HG03060 (cell line): ENCODE results near the gene SGPP2.
"Not testable (repeated sequence)": the region's sequence is repeated elsewhere in the genome, so short reads cannot be mapped to it uniquely, and the experiment has no call there.

ENCODE experiments used
- ATAC-seq: cut with Tn5 transposase; IDR thresholded peaks from one replicate; pipeline ENCODE4 v1.9.1; 2021; ENCODE audit warnings: low read depth, moderate number of reproducible peaks; ENCODE audit not compliant: unreplicated experiment

The SGPP2 gene

DNA sequence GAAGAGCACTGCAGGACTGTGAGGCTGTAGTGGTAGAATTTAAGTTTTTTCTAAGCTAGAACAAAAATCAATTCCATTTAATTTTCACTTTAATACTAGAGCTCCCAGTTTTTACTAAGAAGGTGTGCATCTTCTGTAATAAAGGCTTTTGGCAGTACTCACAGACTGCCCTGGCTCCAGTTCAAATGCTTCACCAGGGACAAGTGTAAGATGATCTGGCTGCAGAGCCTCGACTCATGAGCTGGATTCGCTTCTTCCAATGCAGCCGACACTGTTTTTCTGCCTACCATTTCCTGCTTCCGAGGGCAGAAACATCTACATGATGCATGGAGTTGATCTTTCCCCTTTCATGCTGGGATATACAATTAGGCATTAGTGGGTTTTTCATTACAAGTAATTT is 144.5 kb downstream of the SGPP2 start:
- no peak for ATAC-seq

GRCh38 chr2:222569826-222570225 is 145.5 kb downstream of the SGPP2 start:
- no peak for ATAC-seq

DNA sequence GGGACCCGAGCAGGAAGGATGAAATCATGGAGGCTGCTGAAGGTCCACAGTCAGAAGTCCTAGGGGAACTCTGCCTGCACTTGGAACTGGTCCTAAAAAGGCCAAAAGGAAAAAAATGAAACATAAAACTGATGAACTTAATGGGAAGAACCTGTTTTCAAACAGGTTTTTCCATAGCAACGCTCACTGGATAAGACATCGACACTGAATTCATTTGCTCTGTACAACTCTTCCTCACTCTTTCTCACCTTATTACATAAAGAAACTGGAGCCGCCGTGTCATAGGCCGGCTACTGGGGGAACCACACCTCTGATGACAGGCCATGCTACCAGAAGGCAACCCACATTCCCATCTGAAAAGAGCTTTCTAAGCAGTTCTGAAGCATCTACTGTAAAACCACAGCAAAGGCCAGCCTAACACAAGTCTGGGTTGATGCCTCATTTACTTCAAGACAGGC is 147.9 kb downstream of the SGPP2 start:
- ATAC-seq = no peak

GRCh38 chr2:222572751-222573174 is 148.4 kb downstream of the SGPP2 start:
- no peak for ATAC-seq

DNA sequence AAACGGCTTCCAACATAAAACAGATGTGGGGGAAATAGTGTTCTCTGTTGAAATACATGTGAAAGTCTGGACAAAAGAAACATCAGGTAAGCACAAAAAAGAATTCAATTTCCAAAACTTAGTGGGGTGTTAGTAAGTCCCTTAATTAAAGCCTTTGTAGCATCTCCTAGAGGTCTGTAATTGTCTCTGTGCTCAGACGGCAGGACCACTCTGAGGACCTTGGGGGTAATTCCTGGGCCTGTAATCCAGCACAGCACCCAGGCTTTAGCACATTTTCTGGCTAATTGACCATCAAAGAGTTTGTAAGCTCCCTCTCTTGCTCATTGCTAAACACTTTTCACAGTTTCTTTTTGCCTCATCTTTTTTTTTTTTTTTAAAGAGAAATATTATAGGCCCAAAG is 151.3 kb downstream of the SGPP2 start:
- no peak for ATAC-seq

DNA sequence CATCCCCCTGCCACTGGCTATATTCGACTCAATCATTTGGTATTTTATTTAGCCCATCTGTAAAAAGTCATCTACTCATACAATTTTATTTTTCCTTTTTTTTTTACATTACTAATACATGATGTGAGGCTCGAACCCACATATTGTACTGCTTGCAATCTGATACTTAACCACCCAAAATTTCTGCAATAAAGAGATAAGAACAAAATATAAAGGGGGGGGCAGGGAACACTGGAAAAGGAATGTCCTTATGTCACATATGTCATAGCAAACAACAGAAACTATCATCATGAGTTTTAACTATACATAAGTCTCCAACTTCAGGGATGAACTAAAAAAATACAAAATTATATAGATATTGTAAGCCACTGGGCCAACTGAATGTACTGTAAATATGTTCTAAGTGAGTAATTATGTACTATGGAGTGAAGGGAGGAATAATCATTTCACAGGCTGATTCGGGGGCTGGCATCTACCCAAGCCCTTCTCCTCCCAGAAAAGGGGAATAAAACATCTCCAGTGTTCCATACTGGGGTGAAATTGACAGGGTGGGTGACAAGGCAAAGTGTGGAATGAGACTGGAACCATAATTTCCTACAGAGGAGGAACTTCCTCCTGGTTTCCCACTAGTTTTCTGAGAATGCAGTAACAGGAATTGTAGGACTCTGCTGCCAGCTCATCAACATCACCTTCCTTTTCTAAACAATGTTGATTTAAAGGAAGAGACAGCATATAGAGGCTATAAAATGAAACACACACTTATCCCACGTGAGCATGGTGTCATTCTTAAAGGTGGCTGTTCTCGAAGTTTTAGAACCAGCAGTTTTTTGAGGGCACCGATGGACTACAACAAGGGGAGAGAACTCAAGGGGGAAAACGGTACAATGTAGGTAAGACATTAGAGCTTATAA is 152.1 kb downstream of the SGPP2 start:
- ATAC-seq = no peak

- no peak for ATAC-seq
Measured at GRCh38 chr2:222577341-222577740, 153.0 kb downstream of the SGPP2 start.

DNA sequence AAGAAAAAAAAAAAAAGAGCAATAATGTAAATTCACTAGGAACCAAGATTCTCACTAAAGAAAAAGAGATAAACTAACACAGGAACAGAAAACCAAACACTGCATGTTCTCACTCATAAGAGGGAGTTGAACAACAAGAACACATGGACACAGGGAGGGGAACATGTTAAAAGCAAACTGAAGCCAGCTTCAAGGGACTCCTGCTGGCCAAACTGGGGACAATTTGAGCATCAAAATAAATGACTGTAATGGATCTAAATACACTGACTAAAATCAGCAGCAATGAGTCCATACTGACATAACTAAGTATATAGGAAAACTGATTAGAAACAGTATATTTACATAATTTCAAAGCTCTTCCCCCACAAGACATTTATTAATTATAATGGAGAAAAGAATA is 158.6 kb downstream of the SGPP2 start:
- ATAC-seq = peak; percentile 47

GRCh38 chr2:222584589-222584988 is 160.2 kb downstream of the SGPP2 start:
- not testable (repeated sequence) for ATAC-seq

GRCh38 chr2:222591661-222592060 is 167.3 kb downstream of the SGPP2 start:
- no peak for ATAC-seq

DNA sequence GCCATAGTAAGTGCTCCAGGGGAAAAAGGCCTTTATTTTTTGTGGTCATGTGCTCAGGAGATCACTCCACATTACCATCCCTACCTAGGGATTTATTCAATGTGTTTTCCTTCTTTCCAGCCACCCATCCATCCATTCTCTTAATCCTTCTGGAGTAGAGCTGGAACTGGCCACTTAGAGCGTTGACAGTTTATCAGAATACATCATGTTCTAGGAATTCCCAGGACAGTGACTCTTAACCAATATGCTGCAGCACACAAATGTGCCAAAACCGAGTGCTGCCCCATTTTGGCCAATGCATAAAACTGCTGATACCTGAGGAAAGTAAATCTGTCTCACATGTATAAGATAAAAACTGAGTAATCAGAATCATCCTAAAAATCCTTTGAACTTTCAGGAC is 167.8 kb downstream of the SGPP2 start:
- no peak for ATAC-seq

DNA sequence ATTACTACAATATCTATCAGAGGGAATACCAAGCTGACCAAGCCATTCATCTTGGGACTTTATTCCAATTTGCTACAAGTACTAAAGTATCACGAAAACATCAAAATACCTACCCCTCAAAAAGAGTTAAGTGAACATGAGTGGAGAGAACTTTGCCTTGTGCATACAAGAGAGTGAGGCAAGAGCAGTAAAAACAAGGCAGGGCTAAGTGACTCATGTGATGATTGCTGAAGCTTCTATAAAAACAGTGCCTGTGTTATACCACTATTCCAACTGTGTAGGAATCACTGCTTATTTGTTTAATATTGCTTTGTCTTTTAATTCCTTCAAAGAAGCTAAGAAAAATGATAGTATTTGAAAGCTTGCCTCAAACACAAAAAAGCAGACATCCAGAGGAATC is 170.3 kb downstream of the SGPP2 start:
- ATAC-seq = no peak

DNA sequence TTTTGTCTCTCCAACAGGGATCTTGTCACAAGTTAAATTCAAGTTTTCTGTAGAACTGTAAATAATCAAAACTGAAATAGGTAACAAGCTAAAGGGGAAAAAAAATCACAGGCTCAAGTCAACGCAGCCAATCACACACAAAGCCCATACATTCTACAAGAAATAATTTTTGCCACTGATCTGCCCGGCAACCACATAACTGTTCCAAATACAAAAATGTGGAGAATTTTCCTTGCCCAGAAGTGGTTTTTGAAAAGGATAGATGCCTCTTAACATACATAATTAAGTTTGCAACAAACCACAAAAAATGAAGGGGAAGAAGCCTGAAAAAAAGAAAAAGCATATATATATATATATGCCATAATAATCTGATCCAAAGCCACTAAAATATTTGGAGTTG is 171.2 kb downstream of the SGPP2 start:
- ATAC-seq = no peak

- no peak for ATAC-seq
Measured at GRCh38 chr2:222598611-222599010, 174.3 kb downstream of the SGPP2 start.

GRCh38 chr2:222603501-222603900 is 179.2 kb downstream of the SGPP2 start:
- ATAC-seq = no peak

DNA sequence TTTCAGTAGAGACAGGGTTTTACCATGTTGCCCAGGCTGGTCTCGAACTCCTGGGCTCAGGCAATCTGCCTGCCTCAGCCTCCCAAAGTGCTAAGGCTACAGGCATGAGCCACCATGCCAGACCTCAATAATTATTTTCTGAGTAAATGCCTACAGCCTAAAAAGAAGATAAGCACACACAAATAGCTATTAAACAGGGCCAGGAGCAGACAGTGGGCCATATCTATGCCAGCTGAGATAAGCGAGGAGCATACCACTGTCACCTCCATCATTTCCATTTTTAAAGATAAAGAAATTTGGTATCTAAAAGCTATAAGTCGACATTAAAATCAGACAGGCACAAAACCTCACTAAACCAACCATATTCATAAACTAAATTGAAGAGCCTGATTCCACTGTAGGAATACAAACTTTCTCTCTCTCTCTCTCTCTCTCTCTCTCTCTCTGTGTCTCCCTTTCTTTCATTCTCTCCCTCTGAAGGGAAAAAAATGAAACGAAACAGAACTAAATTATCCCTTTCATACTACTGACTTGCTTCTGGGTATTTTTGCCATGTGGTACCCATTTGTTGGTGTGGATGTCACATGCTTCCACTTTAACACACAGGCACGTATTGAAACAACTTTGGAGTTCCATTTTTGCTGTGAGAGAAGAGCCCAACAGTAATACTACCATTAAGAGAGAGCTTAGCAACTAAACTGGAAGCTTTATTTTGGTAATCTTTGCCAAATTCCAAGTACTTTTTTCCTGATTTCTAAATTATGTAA is 180.6 kb downstream of the SGPP2 start:
- no peak for ATAC-seq

- no peak for ATAC-seq
Measured at GRCh38 chr2:222606306-222606705, 182.0 kb downstream of the SGPP2 start.

DNA sequence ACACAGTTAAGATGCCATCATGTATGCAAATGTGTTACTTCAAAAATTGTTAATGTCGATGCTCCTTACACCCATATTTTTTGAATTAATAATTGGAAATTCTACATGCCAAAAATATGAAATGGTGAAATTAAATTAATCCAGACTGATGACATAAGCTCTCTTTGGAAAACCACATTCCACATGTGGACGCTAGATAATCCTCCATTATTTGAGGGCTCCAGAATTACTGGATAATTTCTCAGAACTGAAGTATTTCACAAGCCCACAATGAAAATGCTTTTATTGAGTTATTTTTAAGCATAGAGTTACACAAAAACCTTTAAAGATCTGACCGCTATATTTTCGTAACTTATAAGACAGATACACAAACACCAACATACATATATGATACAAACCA is 183.7 kb downstream of the SGPP2 start:
- ATAC-seq = no peak

DNA sequence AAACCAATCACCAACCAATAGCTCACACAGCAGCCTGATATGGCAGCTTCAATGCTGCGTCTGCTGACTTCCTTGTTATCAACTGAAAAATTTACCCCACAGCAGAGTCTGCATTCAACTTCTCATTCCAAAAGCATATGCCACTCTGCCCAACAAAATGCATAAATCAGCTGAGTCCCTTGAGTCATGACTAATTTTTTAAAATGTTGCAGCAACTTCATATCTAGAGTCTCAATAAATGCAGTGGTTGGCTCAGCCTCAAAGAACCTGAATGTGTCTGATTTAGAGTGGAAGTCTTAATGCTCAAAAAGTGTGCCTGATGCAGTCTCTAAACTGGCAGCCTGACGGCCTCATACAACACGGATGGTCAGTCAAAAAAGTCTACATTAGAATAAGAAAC is 185.0 kb downstream of the SGPP2 start:
- no peak for ATAC-seq
